Stimulated activated naive CD4-positive, alpha-beta T cell (primary cell): Measurements from ENCODE around the gene PLPPR4.
"Not testable (repeated sequence)": the region's sequence is repeated elsewhere in the genome, so short reads cannot be mapped to it uniquely, and the experiment has no call there.

Source experiments
- DNase-seq, 6 experiments: peaks; one replicate each; lab custom pipeline; 2025; lab: John Stamatoyannopoulos, UW

The PLPPR4 gene

GRCh38 chr1:99269321-99269720, 5.0 kb downstream of the PLPPR4 start:
- DNase-seq, result no peak

- no peak for DNase-seq
Measured at GRCh38 chr1:99270646-99271045, 6.4 kb downstream of the PLPPR4 start.

GRCh38 chr1:99271249-99271648, 7.0 kb downstream of the PLPPR4 start:
- DNase-seq, result no peak

GRCh38 chr1:99277066-99277465, 12.8 kb downstream of the PLPPR4 start:
- no peak for DNase-seq

GRCh38 chr1:99279525-99279924, 15.2 kb downstream of the PLPPR4 start:
- no peak for DNase-seq

- DNase-seq, result no peak
Measured at GRCh38 chr1:99281105-99281504, 16.8 kb downstream of the PLPPR4 start.

GRCh38 chr1:99282536-99282935, 18.2 kb downstream of the PLPPR4 start:
- no peak for DNase-seq

GRCh38 chr1:99283521-99283920, 19.2 kb downstream of the PLPPR4 start:
- DNase-seq, result not testable (repeated sequence)

- no peak for DNase-seq
Measured at GRCh38 chr1:99292886-99293285, 28.6 kb downstream of the PLPPR4 start.

- no peak for DNase-seq
Measured at GRCh38 chr1:99297923-99298322, 33.6 kb downstream of the PLPPR4 start.

- DNase-seq, result no peak
Measured at GRCh38 chr1:99304725-99305282, 40.5 kb downstream of the PLPPR4 start.

- no peak for DNase-seq
Measured at GRCh38 chr1:99305626-99306025, 41.3 kb downstream of the PLPPR4 start.

- no peak for DNase-seq
Measured at GRCh38 chr1:99306056-99306455, 41.8 kb downstream of the PLPPR4 start.

GRCh38 chr1:99306644-99307043, 42.4 kb downstream of the PLPPR4 start:
- no peak for DNase-seq

- DNase-seq, result no peak
Measured at GRCh38 chr1:99315305-99315704, 51.0 kb downstream of the PLPPR4 start.

GRCh38 chr1:99326215-99326949, 62.1 kb downstream of the PLPPR4 start:
- DNase-seq, result no peak

- no peak for DNase-seq
Measured at GRCh38 chr1:99327357-99327756, 63.1 kb downstream of the PLPPR4 start.

GRCh38 chr1:99328171-99328570, 63.9 kb downstream of the PLPPR4 start:
- DNase-seq, result no peak

GRCh38 chr1:99331083-99331482, 66.8 kb downstream of the PLPPR4 start:
- DNase-seq, result no peak

- DNase-seq, result no peak
Measured at GRCh38 chr1:99331636-99332035, 67.3 kb downstream of the PLPPR4 start.

GRCh38 chr1:99332561-99332960, 68.3 kb downstream of the PLPPR4 start:
- DNase-seq, result no peak

GRCh38 chr1:99334991-99335390, 70.7 kb downstream of the PLPPR4 start:
- DNase-seq, result no peak

GRCh38 chr1:99347041-99347684, 82.9 kb downstream of the PLPPR4 start:
- DNase-seq, result no peak
